Keratinocyte (primary cell): Measurements from ENCODE around the gene EXOC4. TPM values are rescaled to one million over a fixed set of nuclear protein-coding genes. Genes with fewer than 3 reads are reported as not detected.

Source experiments
- DNase-seq: peaks from one replicate; pipeline ENCODE4 v3.0.0-alpha.2; 2011; ENCODE audit warnings: low read depth, missing footprints, low spot score
- FAIRE-seq: peaks from 2 replicates; lab custom pipeline; 2011; peaks lifted over from hg19 to GRCh38; lab: Jason Lieb, UNC
- H2AFZ ChIP-seq: 2 replicates; pipeline ENCODE4 v1.6.0; 2012; ENCODE audit warnings: low read length, control low read depth, inconsistent platforms; ENCODE audit not compliant: control insufficient read depth
- H3K27ac ChIP-seq: 2 replicates; pipeline ENCODE4 v1.5.1; 2011; ENCODE audit warnings: low read length; ENCODE audit not compliant: control insufficient read depth, insufficient read depth
- H3K27me3 ChIP-seq: 3 replicates; pipeline ENCODE4 v1.6.0; 2011; ENCODE audit warnings: low read length; ENCODE audit not compliant: control insufficient read depth, insufficient read depth; ENCODE audit errors: extremely low read depth
- H3K36me3 ChIP-seq, 2 experiments: 2 replicates in 1 of 2; 3 replicates in 1 of 2; pipeline ENCODE4 v1.5.1; 2011; ENCODE audit warnings: low read length in 2 of 2, mild to moderate bottlenecking in 1 of 2; ENCODE audit not compliant: control insufficient read depth in 2 of 2, insufficient read depth in 2 of 2; ENCODE audit errors: extremely low read depth in 1 of 2
- H3K4me1 ChIP-seq: 3 replicates; pipeline ENCODE4 v1.5.1; 2011; ENCODE audit warnings: low read length; ENCODE audit not compliant: control insufficient read depth, insufficient read depth; ENCODE audit errors: extremely low read depth
- H3K4me2 ChIP-seq: 3 replicates; pipeline ENCODE4 v1.6.0; 2011; ENCODE audit warnings: low read depth, low read length; ENCODE audit not compliant: control insufficient read depth, insufficient read depth; ENCODE audit errors: extremely low read depth
- H3K4me3 ChIP-seq, 3 experiments: fragments of 200-600 bp in 1 of 3; sonication (generic) in 1 of 3; 2 replicates in 2 of 3; 3 replicates in 1 of 3; pipeline ENCODE4 v1.5.1; 2011 to 2016; ENCODE audit warnings: low read length in 3 of 3, mild to moderate bottlenecking in 3 of 3, control low read depth in 2 of 3, inconsistent platforms in 1 of 3, low read depth in 1 of 3, mixed read lengths in 1 of 3, mixed run types in 1 of 3, moderate library complexity in 1 of 3; ENCODE audit not compliant: control insufficient read depth in 2 of 3, insufficient read depth in 2 of 3; ENCODE audit errors: extremely low read depth in 1 of 3
- H3K79me2 ChIP-seq: 2 replicates; pipeline ENCODE4 v1.6.0; 2012; ENCODE audit warnings: low read length; ENCODE audit not compliant: control insufficient read depth, insufficient read depth
- H3K9ac ChIP-seq: 3 replicates; pipeline ENCODE4 v1.6.0; 2011; ENCODE audit warnings: low read length; ENCODE audit not compliant: control insufficient read depth, insufficient read depth; ENCODE audit errors: extremely low read depth
- H3K9me1 ChIP-seq: 3 replicates; pipeline ENCODE4 v1.6.0; 2011; ENCODE audit warnings: low read length; ENCODE audit not compliant: control insufficient read depth, insufficient read depth; ENCODE audit errors: extremely low read depth
- H3K9me3 ChIP-seq: 2 replicates; pipeline ENCODE4 v1.5.1; 2012; ENCODE audit warnings: low read depth, low read length; ENCODE audit not compliant: control insufficient read depth
- H4K20me1 ChIP-seq: 3 replicates; pipeline ENCODE4 v1.6.0; 2011; ENCODE audit warnings: low read length; ENCODE audit not compliant: control insufficient read depth, insufficient read depth; ENCODE audit errors: extremely low read depth
- EZH2 ChIP-seq: IDR thresholded peaks from one replicate; pipeline ENCODE4 v1.6.1; 2012; ENCODE audit warnings: inconsistent platforms, mild to moderate bottlenecking, low read length, moderate library complexity
- dilution Hi-C: fragments of 300-500 bp; cut with MboI; formaldehyde crosslinking; loops from one replicate; pipeline ENCODE4 v1.7.0; 2020; ENCODE audit warnings: low sequenced_read_pairs; ENCODE audit not compliant: extremely low pct_ligation_motif_present
- polyA plus RNA-seq, 5 experiments: library from polyadenylated mRNA; depleted of rRNA in 3 of 5; stranded (reverse) in 3 of 5; stranded (forward) in 1 of 5; unstranded in 1 of 5; fragments of >200 nt; gene quantifications; 1 replicate in 1 of 5; 2 replicates in 3 of 5; 3 replicates in 1 of 5; pipeline versions ENCODE4 v1.2.1 to v1.2.3, GENCODE V29; 2011 to 2012; ENCODE audit warnings: missing spikeins in 2 of 5, low read depth in 1 of 5, low replicate concordance in 1 of 5
- TF ChIP-seq, protein P1 (sequence below), 3 experiments: IDR thresholded peaks in 1 of 3; conservative IDR thresholded peaks in 1 of 3; optimal IDR thresholded peaks in 1 of 3; 2 replicates in 2 of 3; 3 replicates in 1 of 3; pipeline versions ENCODE3 to v1.5.1; 2011; ENCODE audit warnings: low read length in 3 of 3, mild to moderate bottlenecking in 3 of 3, moderate library complexity in 2 of 3, control low read depth in 1 of 3, inconsistent platforms in 1 of 3; ENCODE audit not compliant: insufficient read depth in 2 of 3; ENCODE audit errors: extremely low read depth in 1 of 3

The EXOC4 gene
- polyA plus RNA-seq, 1 donor (not counting 4 experiments of a cell fraction or from before 2014, with no cell fraction given) = 52.6 TPM

DNA sequence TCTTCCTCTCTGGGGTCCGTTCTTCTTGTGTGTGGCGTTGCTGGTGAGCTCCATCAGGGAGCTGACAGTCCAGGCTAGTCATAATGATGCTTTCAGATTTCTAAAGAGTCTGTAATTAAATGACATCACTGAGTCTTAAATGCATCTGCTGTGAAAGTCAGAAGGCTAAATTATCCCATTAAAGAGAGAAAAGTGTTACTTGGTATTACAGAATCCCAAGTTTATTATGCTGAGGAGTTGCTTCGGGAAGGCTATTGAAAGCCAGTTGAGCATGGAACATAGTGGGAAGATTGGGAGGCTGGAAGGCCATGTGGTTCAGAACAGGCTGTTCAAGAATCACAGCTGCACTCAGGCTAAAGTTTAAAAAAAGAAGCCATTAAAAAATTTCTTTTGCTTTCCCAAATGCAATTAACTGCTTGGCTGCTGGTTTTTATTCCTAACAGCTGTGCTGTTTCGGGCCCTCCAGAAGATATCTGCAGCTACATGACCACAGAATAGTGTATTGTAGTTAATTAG lies 531.7 kb downstream of the EXOC4 start:
- FAIRE-seq = no peak

DNA sequence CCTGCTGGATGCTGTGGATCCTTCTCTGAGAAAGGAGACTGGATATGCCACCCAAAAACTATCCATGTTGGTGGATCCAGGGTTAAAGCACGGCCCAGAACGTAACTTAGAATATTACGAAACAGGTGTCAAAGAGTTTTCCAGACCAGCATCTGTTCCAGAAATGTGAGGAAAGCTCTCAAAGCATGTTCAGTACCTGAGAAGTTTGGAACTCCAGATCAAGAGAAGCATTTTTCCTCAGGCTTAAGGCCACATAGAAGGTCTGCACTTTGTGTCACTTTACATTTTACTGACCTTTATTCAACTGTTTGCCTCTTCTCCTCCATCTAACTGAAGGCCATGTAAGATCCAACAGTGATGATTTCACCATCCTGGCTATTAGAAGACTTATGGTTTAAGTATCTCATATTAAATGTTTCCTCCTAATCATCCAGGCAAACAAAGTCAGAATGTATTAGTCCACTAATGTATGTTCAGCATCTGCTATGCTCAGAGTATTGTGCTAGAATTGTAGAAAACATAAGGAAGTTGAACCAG lies 533.6 kb downstream of the EXOC4 start:
- dilution Hi-C loops = no loop called here

More for the DNA sequence above, 531.7 kb downstream of the EXOC4 start:
- no peaks in the 10 kb centered on the region for H3K79me2 ChIP-seq
- H3K36me3 ChIP-seq = peaks cover 0 to 2% of the 10 kb centered on the region in 2 experiments
- no peaks in the 10 kb centered on the region for H4K20me1 ChIP-seq
- dilution Hi-C loops = no loop called here
- H3K9me3 ChIP-seq = no peaks in the 10 kb centered on the region
- H3K4me3 ChIP-seq = no peak overlapping the region
- H3K4me2 ChIP-seq = no peak overlapping the region
- TF ChIP-seq EZH2 = no peak
- TF ChIP-seq, protein P1, sequence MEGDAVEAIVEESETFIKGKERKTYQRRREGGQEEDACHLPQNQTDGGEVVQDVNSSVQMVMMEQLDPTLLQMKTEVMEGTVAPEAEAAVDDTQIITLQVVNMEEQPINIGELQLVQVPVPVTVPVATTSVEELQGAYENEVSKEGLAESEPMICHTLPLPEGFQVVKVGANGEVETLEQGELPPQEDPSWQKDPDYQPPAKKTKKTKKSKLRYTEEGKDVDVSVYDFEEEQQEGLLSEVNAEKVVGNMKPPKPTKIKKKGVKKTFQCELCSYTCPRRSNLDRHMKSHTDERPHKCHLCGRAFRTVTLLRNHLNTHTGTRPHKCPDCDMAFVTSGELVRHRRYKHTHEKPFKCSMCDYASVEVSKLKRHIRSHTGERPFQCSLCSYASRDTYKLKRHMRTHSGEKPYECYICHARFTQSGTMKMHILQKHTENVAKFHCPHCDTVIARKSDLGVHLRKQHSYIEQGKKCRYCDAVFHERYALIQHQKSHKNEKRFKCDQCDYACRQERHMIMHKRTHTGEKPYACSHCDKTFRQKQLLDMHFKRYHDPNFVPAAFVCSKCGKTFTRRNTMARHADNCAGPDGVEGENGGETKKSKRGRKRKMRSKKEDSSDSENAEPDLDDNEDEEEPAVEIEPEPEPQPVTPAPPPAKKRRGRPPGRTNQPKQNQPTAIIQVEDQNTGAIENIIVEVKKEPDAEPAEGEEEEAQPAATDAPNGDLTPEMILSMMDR (optimal IDR thresholded peaks at IDR 0.05 in 1 of 3, IDR thresholded peaks at IDR 0.05 in 1 of 3, conservative IDR thresholded peaks at IDR 0.05 in 1 of 3; ENCODE audit: extremely low read depth in 1 of 3, insufficient read depth in 2 of 3, low read length in 3 of 3) = no peak
- no peaks in the 10 kb centered on the region for H3K27me3 ChIP-seq
- no peaks in the 10 kb centered on the region for H3K4me1 ChIP-seq
- no peak overlapping the region for H3K9ac ChIP-seq
- no peak for DNase-seq
- no peaks in the 10 kb centered on the region for H3K9me1 ChIP-seq
- H3K27ac ChIP-seq = no peak overlapping the region
- no peak overlapping the region for H2AFZ ChIP-seq

More for the DNA sequence above, 533.6 kb downstream of the EXOC4 start:
- no peak overlapping the region for H2AFZ ChIP-seq
- no peaks in the 10 kb centered on the region for H3K27me3 ChIP-seq
- no peak for DNase-seq
- H3K4me1 ChIP-seq = no peaks in the 10 kb centered on the region
- H3K4me3 ChIP-seq = no peak overlapping the region
- FAIRE-seq = no peak
- no peaks in the 10 kb centered on the region for H3K9me1 ChIP-seq
- H3K36me3 ChIP-seq = no peaks in the 10 kb centered on the region
- no peak overlapping the region for H3K27ac ChIP-seq
- H3K79me2 ChIP-seq = no peaks in the 10 kb centered on the region
- H3K9me3 ChIP-seq = no peaks in the 10 kb centered on the region
- H4K20me1 ChIP-seq = no peaks in the 10 kb centered on the region
- TF ChIP-seq, protein P1 (optimal IDR thresholded peaks at IDR 0.05 in 1 of 3, IDR thresholded peaks at IDR 0.05 in 1 of 3, conservative IDR thresholded peaks at IDR 0.05 in 1 of 3; ENCODE audit: extremely low read depth in 1 of 3, insufficient read depth in 2 of 3, low read length in 3 of 3) = no peak
- TF ChIP-seq EZH2 = no peak
- no peak overlapping the region for H3K4me2 ChIP-seq
- no peak overlapping the region for H3K9ac ChIP-seq
